Measurements from ENCODE around the gene LMNA. TPM values are rescaled to one million over a fixed set of nuclear protein-coding genes. Genes with fewer than 3 reads are reported as not detected.
A peak's percentile ranks its signal among the peaks of the same experiment; 100 is the strongest.

Gene LMNA
- total RNA-seq, 1 donor from 2014 or later = 358 TPM

DNA sequence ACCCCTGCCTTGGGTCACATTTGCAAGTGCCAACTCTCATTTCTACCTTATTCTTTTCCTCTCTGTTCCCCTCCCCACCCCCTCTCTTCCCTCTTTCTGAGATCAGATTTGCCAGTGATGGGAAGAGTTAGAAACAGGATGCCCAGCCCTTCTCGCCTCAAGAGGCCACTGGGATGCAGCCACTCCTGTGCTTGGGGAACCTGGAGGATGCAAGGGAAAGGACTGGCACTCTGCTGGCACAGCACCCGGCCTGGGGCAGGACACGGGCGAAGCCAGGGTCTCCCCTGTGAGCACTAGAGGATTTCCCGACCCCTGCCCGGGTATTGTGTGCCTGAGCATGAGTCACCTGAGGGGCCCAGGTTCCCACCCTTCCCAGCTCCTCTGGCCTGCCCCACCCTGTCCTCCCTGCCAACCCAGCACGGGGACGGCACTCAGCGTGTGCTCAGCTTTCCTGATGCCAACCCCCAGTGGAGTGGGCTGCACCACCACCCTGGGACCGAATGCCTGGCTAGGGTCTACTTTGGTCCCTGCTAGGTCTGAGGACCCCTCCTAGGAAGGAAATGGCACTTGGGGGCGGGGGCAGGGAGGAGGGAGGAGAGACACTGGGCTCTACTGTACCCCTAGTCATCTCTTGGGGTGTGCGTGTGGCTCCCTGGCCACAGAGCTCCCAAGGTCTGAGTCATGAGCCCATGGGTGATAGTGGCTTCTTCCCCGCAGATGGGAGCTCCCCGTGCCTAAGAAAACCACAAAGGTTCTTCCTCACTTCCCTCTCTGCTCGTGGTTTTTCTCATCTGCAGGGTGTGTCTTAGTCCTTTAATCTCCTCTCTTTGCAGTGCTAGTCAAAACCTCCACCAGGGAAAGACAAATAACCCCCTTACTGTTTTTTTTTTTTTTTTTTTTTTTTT is 12.4 kb downstream of the LMNA start:
- TF ChIP-seq, protein P1, sequence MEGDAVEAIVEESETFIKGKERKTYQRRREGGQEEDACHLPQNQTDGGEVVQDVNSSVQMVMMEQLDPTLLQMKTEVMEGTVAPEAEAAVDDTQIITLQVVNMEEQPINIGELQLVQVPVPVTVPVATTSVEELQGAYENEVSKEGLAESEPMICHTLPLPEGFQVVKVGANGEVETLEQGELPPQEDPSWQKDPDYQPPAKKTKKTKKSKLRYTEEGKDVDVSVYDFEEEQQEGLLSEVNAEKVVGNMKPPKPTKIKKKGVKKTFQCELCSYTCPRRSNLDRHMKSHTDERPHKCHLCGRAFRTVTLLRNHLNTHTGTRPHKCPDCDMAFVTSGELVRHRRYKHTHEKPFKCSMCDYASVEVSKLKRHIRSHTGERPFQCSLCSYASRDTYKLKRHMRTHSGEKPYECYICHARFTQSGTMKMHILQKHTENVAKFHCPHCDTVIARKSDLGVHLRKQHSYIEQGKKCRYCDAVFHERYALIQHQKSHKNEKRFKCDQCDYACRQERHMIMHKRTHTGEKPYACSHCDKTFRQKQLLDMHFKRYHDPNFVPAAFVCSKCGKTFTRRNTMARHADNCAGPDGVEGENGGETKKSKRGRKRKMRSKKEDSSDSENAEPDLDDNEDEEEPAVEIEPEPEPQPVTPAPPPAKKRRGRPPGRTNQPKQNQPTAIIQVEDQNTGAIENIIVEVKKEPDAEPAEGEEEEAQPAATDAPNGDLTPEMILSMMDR (conservative IDR thresholded peaks at IDR 0.05; ENCODE audit: low read depth, low read length) = no peak
- no peak for DNase-seq (ENCODE audit: low read depth)
- H3K4me3 ChIP-seq (ENCODE audit: low read depth, low read length) = peak overlapping the region; percentile 15

DNA sequence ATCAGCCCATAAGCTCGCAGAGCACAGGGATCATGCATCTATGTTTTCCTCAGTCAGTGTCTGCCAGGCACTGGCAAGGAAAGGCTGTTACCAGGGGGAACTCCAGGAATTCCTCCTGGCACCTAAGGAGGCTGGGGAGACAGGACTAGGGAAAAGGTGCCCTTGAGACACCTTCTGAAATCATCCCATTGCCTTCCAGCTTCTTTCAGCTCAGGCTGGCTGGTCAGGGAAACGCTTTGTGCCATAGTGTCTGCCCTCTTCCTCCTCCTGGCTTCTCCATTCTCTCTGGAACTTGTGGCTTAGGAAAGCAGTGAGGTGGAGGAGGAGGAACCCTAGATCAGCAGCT is 13.8 kb downstream of the LMNA start:
- no peak for DNase-seq (ENCODE audit: low read depth)
- no peak overlapping the region for H3K4me3 ChIP-seq (ENCODE audit: low read depth, low read length)
- TF ChIP-seq, protein P1 (conservative IDR thresholded peaks at IDR 0.05; ENCODE audit: low read depth, low read length) = no peak

DNA sequence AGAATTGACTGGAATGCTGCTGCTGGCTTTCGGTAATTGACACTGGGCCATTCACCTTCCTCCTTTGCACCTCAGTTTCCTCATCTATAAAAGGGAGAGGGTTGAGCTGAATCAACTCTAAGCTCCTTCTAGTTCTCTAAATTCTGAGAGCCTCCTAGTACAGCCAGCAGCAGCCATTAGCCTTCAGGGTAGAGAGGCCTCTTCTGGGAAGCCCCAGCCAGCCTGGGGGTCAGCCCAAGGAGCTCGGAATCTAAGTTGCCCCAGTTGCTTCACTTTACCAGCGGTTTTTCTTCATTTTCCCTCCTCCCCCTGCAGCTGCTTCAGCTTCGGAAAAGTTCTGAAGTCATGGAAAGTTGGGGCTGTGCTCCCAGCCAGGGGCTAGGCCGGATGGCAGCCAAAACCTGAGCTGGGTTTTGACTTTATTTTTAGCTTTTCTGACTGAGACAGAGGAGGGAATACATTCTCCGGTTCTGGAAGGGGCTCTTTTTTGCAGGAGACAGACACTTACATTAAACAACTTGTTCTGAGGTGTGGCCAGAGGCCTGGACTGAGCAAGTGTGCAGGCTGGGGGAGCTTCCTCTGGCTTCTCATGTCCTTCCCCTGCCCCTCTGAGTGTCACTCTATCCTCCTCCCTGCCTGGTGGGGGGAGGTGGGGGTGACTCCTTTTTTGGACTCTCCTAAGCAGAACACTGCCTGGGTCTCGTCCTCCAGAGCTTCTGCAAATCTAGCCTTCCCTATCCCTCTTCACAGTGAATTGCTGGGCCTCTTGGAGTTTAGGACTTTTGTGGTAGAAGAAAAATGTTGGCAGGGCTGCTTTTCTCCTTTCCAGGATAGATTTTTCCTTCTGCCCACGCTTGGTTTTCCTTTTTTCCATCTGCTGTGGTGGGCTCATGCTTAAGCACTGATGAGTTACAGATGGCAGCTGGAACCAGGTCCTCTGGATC is 14.4 kb downstream of the LMNA start:
- H3K4me3 ChIP-seq (ENCODE audit: low read depth, low read length) = no peak overlapping the region
- DNase-seq (ENCODE audit: low read depth) = no peak
- TF ChIP-seq, protein P1 (conservative IDR thresholded peaks at IDR 0.05; ENCODE audit: low read depth, low read length) = no peak

DNA sequence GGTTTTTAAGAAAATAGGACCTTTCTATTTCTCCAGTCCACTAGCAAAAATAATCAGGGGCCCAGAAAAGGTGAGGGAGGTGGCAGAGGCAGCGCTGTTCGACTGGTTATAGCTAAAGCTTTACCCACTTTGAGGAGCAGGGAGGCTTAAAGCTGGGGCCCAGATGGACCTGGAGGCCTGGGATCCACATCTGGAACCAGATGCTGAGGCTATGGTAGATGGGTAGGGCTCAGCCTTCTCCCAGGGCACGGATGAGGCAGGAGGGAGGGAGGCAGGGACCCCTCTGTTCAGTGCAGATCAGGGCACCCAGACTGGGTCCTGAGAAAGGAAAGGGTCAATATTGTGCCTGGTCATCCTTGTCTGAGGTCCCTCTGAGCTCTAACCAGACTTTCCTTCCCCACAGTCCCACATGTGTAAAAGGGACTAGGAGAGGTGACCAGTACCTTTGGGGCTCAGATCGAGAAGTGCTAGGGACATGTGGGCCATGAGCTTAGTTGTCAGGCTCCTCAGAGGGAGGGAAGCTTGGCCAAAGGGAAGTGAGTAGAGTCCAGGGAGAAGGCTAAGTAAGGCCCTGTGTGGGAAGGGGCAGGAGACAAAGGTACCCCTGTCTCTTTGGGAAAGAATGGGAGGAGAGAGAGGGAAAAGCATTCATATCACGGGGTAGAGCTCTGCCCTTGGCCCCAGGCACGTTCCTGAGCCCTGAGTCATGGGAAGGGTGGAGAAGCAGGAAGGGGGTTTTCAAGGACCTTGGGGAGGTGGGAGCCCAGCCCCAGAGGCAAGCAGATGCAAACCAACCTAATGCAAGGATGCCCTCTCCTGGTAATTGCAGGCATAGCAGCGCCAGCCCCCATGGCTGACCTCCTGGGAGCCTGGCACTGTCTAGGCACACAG is 15.4 kb downstream of the LMNA start:
- no peak for DNase-seq (ENCODE audit: low read depth)
- TF ChIP-seq, protein P1 (conservative IDR thresholded peaks at IDR 0.05; ENCODE audit: low read depth, low read length) = peak; percentile 93
- peak overlapping the region; percentile 5 for H3K4me3 ChIP-seq (ENCODE audit: low read depth, low read length)

DNA sequence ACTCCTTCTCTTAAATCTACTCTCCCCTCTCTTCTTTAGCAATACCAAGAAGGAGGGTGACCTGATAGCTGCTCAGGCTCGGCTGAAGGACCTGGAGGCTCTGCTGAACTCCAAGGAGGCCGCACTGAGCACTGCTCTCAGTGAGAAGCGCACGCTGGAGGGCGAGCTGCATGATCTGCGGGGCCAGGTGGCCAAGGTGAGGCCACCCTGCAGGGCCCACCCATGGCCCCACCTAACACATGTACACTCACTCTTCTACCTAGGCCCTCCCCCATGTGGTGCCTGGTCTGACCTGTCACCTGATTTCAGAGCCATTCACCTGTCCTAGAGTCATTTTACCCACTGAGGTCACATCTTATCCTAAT is 16.0 kb downstream of the LMNA start:
- TF ChIP-seq, protein P1 (conservative IDR thresholded peaks at IDR 0.05; ENCODE audit: low read depth, low read length) = no peak
- no peak overlapping the region for H3K4me3 ChIP-seq (ENCODE audit: low read depth, low read length)
- DNase-seq (ENCODE audit: low read depth) = no peak

DNA sequence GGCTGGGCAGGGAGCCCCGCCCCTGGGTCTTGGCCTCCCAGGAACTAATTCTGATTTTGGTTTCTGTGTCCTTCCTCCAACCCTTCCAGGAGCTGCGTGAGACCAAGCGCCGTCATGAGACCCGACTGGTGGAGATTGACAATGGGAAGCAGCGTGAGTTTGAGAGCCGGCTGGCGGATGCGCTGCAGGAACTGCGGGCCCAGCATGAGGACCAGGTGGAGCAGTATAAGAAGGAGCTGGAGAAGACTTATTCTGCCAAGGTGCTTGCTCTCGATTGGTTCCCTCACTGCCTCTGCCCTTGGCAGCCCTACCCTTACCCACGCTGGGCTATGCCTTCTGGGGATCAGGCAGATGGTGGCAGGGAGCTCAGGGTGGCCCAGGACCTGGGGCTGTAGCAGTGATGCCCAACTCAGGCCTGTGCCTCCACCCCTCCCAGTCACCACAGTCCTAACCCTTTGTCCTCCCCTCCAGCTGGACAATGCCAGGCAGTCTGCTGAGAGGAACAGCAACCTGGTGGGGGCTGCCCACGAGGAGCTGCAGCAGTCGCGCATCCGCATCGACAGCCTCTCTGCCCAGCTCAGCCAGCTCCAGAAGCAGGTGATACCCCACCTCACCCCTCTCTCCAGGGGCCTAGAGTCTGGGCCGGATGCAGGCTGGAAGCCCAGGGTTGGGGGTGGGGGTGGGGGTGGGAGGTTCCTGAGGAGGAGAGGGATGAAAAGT is 20.4 kb downstream of the LMNA start:
- no peak for DNase-seq (ENCODE audit: low read depth)
- no peak overlapping the region for H3K4me3 ChIP-seq (ENCODE audit: low read depth, low read length)
- TF ChIP-seq, protein P1 (conservative IDR thresholded peaks at IDR 0.05; ENCODE audit: low read depth, low read length) = no peak
